GM18499 (cell line): ENCODE data around the gene RHEBL1.
"Not testable (repeated sequence)": the region's sequence is repeated elsewhere in the genome, so short reads cannot be mapped to it uniquely, and the experiment has no call there.

Experiments used
- ATAC-seq: cut with Tn5 transposase; IDR thresholded peaks from one replicate; pipeline ENCODE4 v1.9.1; 2021; ENCODE audit warnings: moderate number of reproducible peaks; ENCODE audit not compliant: insufficient read depth, unreplicated experiment

The RHEBL1 gene

DNA sequence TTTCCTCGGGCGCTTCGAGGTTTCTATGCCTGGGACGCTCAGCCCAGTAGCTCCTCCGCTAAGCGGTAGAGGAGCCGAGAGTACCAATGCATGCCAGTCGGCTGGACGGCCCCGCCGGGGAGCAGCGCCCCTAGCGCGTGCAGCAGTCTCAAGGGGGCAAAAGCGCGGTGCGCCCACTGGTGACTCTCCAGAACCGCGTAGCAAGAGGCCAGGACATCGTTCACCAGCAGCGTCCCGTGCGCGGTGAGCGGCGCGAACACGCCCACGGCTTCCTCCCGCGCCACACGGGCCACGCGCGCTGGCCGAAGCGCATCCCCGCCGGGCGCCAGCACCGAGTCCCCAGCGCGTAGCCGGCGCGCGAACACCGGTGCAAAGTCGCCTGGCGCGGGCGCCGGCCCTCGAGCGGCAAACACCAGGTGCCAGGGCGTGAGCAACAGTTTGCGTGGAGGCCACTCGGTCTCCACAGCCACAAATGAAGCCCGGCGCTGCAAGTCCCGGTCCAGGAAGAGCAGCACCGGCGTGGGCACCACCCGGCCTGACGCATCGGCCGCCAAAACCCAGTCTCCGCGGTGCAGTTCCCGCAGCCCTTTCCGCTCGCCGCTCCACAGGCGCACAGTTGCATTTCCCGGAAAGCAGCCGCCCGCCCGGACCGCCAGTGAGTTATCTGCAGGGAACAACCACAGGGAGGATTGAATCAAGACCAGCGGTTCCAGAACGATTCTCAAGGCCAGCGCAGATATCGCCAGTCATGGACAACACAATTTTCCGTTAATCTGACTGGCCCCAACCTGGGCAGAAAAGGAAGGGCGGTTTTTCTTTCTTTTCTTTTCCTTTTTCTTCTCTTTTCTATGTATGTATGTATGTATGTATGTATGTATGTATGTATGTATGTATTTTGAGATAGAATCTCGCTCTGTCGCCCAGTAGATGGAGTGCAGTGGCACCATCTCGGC is 20.3 kb upstream of the RHEBL1 start:
- no peak for ATAC-seq

DNA sequence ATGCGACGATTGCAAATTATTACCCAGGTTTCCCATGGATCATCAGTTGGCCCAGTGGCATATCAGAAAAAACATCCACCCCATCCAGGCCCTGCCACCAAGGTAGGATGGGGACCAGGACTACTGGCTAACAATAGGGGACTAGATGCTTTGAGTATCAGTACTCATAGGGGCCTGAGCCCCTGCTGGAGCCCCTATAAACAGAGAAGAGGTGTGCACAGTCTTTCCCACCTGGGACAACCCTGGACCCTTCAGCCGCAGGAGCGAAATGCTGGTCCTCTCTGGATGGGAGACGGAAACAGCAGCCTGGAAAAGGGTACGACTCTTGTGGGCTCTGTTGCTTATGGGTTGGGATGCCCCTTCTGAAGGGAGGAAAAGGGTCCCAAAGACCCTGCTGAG is 19.2 kb upstream of the RHEBL1 start:
- no peak for ATAC-seq

DNA sequence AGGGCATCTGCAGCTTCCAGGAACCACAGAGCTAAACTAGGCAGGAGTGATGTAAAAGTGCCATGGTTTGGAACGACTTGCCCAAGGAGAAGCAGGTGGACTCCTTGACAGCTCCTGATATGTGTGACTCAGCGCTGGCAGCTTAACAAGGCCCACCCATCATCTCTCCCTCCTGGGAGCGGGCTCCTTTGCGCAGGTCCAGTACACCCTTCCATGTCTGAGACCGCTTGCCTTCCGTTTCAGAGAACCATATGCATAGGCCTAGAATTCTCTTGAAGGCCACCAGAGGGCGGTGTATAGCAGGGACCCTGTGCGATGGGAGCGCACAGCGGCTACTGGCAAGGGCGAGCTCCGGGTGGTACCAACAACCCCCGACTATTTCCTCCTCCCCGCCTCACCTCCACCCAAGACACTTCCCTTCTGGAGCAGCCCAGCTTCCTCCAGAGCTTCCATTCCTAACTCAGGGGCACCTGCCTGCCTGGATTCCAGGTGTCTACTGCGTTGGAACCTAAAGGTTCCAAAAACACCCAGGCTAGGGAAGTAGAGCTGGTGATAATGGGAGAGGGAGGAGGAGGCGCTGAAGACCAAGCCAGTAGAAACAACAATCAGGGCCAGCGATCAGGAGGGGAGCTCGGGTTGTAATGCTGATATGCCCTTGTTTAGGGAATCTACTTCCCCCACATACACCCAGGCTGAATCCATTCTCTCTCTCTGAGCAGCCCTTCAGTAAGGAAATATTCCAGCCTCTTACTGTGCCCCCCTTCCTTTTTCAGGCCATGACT is 18.6 kb upstream of the RHEBL1 start:
- ATAC-seq = no peak

DNA sequence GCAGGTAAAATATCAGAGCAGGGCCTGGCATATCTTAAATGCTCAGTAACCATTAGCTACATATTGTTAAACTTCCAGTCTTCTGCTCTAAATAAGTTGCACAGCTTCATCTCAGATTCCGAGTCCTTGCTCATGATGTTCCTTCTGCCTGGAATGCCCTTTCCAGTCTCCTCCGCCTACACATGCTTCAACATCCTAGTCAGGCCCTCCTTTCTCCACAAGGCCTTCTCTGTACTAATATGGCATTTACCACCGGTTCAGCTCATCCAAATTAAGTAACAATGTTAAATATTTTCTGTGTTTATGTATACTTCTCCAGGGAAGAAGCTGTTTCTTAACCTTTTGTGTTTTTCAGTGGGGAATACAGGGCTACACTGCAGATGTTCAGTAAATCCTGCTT is 16.3 kb upstream of the RHEBL1 start:
- ATAC-seq = no peak

DNA sequence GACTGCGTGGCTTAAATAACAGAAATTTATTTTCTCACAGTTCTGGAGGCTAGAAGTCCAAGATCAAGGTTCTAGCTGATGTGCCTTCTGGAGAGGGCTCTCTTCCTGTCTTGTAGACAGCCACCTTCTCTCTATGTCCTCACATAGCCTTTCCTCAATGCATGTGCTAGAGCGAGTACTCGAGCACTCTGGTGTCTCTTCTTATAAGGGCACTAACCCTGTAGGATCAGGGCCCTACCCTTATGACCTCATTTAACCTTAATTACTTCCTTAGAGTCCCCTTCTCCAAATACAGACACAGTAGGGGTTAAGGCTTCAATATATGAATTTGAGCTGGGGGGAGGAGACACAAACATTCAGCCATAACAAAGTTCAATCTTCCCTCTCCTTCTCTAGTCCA is 14.7 kb upstream of the RHEBL1 start:
- ATAC-seq = no peak

DNA sequence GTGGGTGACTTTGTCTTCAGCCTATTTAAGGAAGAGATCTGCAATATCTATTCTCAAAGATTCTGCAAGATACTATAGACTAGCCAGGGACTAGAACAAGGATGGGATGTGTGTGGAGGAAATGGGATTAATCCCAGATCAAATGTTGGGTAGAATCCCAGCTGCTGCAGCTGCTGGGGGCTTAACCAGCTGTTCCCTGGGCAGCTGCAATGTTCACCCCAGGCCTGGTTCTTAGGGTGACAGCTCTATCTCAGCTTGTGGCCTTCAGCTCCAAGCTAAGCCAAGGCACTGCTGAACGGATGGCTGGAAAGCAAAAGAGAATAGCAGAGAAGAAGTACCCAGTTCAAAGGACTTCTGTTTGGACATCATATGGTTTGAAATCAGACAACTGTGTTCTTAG is 10.0 kb upstream of the RHEBL1 start:
- no peak for ATAC-seq

DNA sequence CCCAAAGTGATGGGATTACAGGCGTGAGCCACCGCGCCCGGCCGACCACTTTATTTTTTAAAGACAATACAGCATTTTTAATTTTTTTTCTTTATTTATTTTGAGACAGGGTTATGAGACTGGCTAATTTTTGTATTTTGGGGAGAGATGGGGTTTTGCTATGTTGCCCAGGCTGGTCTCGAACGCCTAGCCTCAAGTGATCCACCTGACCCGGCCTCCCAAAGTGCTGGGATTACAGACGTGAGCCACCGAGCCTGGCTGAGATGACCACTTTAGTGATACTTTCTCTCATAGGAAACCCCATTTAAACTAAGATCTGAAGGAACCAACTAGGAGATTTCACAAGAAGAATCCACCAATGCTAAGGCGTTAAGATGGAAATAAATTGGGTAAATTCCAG is 1.2 kb upstream of the RHEBL1 start:
- no peak for ATAC-seq

DNA sequence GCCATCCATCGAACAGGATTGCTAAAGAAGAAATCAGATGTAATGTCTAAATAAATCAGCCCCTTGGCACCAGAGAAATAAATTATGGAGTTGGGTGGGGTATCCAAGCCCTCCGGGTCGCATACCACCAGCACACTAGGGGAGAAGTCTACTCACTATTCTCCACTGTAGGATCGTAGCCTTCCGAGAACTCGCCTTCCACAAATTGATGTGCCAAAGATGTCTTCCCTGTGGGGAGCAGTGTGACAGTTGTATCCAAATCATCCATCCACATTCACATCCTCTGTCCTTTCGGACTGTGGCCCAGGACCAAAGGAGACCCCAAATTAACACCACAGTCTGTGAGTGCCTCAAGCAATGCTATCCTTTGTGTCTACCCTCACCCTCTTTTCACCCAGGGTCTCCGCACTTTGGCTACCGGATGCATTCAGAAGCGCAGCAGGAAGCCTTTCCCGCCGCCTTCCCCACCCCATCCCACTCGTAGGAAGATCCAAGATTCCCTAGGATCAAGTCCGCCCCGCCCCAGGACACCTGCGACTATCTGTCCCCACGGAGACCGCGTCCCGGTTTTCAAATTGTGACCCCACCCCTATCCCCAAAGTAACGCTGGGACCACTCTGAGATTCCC is 786 bp downstream of the RHEBL1 start:
- no peak for ATAC-seq

DNA sequence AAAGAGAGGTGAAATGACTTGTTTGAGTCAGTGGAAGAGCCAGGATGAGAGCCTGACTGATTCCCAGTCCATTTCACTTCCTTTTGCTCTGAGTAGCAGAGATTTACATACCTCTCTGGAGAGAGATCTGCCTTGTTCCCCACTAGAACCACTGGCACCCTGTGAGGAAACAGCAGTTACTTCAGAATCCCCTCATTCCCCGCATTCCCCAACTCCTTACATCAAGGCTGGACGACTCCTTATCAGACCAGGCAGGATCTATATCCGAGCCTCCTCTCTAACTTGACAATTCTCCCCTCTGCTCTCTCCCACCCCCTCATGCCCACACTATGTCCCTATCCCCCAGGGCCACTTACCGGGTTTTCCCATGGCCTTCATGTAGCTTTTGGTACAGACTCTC is 3.7 kb downstream of the RHEBL1 start:
- no peak for ATAC-seq

DNA sequence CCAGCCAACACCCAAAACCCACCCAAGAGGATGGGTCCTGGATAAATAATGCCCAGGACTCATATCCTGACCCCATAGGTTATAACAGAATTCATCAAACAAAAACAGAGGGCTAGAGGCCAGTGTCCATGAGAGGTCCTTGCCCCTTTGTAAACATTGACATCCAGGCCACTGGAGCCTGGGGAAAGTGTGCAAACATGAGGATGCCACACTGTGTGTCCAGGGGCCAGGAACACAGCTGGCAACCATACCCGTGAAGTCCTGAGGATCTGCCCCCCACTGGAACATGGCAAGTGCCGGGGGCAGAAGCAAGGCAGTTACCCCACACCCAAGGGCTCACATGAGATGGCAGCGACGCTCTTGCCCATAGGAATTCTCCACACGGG is 5.0 kb downstream of the RHEBL1 start:
- no peak for ATAC-seq

DNA sequence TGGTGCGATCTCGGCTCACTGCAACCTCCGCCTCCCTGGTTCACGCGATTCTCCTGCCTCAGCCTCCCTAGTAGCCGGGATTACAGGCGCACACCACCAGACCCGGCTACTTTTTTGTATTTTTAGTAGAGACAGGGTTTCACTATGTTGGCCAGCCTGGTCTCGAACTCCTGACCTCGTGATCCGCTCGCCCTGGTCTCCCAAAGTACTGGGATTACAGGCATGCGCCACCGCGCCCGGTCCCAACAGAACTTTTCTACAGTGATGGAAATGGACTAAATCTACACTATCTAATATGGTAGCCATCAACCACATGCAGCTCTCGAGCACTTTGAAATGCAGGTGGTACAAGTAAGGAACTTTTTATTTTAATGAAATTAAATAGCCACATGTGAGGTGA is 7.9 kb downstream of the RHEBL1 start:
- not testable (repeated sequence) for ATAC-seq

DNA sequence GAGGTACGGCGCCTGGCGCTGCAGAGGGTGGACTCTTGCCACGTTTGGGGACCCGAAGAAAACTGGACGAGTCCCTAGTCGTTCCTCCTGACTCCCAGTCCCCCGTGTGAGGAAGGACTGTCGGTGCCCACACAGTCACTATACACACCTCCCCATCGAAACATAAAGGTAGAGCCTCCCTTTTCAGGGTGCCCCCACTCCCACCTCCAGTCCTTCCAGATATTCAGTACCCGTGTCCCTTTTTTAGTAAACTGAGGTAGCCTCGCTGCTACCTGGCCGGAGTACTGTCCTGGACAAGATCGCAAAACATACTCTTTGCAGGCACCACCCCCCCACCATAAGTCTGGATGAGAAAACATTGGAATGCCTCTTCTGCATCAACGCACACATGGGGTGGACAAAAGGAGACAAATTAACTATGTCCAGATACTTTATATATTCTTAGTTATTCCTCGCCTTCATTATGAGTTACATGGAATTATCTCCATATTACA is 8.6 kb downstream of the RHEBL1 start:
- ATAC-seq = no peak

DNA sequence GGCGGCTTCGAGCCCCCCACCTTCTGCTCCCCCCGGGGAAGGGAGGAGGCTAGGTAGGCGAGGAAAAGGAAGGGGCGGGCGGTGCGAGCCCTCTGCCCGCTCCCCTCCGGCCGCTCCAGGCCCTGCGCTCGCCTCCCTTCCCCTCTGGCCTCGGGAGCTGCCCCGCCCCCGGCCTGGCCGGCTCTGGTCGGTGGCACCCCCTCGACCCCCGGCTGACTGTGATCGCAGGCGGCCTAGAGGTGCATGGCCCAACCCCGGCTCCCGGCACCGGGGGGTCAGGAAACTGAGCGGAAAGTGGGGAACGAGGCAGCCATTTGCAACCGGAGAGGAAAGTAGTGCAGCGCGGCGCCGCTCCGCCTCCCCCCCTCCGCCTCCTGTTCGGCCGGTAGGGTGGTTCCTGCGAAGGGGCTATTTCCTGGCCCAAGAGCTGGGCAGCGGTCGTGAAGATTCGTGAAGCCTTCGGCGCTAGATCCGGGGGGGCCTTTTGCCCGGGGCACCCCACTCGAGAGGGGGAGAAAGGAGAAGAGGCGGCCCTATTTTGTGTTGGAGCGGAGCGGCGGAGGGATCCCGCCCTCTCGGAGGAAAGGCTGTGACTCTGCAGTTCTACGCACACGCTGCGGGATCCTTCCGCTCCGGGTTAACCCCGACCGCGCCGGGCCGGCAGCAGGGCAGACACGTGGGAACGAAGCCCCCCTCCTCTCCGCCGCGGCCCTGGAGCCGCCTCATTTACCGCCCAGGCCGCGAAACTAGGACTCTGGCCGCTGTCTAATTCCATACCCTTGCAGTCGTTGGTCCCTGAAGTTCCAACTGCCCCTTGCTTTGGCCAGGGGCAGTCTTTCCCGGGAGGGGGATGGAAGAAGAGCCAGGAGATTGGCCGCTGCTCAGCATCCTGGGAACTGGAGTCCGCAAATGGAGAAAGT is 9.3 kb downstream of the RHEBL1 start, which contains the start of gene KMT2D:
TSS of gene KMT2D (minus strand) at position 558 of the 920 bp plus-strand sequence. CDS start 5,470 bp downstream, outside the sequence.
- ATAC-seq = no peak

DNA sequence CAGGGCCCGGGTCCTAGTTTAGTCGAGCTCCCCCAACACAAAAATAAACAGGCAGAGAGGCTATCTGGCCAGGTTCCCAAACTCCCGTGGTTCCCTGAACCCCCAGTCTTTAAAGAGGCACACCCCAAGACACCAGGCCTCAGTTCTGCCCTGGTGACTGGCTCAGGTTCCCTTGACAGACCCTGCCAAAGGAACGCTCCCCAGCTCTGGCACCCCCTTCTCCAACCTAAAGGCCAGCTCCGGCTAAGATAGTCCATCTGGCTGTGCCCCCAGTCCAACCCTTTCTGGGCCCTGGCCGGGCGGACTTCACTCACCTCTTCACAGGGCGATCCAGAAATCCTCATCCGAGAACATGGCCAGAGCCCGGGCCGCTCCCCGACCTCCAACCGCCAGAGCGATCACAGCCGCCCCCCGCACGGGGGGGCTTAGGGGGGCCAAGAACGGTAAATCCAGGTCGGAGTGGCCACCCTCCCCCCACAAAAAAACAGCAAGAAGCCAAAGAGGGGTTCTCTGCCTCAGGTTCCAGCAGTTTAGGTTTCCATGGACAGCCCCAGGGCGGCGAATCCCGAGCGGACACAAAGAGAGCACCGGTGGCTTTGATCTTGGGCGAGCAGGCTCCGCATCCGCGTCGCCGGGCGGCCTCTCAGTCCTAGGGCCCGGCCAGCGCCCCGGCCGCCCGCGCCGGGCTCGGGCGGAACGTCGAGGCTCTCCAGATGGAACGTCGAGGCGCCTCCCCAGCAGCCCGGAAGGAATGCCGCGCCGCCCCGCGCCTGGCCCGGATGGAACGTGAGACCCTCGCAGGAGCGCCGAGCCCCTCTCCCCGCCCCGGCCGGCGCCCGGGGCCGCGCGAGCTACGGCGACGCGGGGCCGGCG is 10.2 kb downstream of the RHEBL1 start:
- ATAC-seq = no peak

DNA sequence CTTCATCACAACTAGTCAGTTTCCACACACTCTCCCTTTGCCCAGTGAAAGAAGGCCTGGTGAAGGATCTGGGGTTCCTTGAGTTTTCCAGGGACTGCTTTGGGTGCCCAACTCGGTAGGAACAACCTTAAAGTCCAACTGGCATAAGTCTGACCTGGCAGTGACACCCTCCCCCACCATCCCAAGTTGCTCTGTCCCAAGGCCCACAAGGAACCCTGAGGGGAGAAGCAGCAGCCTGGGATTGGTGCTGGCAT is 10.8 kb downstream of the RHEBL1 start:
- no peak for ATAC-seq

DNA sequence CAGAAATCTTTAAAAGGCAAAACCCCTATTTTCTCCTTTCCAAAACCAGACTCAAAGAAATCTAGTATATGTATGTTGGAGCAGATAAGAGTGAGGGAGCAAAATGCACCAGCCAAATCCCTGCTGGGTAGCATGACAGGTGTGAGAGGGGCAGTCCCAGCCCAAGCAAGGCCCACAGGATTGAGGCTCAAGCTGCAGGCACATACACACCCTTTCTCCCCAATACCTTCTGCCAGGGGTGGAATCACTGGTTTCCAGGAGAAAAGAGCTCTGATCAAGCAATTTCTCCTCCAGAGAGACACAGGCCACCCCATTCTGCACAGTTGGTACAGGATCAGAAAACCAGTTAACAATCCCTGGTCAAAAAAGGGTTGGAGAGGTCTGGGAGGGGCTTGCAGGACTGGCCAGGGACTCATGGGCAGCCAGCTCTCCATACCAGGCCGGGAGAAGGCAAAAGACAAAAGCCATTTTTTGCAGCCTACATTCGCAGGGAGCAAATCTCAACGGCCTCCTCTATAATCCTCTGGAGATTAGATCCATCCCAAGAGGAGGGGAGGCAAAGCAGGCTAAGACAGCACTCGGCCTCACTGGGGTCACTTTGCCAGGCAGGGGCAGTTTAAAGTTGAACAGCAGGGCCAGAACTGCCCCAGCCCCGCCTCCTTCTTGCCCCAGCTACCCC is 11.3 kb downstream of the RHEBL1 start:
- no peak for ATAC-seq

DNA sequence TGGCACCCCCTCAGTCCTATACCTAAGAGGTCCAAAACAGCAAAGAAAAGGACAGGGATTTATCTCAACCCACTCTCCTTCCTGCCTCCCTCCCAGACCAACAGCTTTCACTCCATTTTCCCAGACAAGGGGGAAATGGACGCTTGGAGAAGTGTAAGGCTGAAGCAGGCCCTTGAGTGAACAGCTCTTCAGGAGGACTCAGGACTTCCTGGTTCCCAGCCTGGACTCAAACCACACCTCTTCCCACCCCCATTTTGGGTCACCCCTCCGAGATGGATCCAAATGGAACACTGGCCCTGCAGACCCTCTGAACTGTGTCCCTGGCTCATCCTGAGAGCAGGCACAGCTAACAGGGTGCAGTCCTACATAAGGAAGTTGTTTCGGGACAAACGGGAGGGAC is 11.9 kb downstream of the RHEBL1 start:
- no peak for ATAC-seq

DNA sequence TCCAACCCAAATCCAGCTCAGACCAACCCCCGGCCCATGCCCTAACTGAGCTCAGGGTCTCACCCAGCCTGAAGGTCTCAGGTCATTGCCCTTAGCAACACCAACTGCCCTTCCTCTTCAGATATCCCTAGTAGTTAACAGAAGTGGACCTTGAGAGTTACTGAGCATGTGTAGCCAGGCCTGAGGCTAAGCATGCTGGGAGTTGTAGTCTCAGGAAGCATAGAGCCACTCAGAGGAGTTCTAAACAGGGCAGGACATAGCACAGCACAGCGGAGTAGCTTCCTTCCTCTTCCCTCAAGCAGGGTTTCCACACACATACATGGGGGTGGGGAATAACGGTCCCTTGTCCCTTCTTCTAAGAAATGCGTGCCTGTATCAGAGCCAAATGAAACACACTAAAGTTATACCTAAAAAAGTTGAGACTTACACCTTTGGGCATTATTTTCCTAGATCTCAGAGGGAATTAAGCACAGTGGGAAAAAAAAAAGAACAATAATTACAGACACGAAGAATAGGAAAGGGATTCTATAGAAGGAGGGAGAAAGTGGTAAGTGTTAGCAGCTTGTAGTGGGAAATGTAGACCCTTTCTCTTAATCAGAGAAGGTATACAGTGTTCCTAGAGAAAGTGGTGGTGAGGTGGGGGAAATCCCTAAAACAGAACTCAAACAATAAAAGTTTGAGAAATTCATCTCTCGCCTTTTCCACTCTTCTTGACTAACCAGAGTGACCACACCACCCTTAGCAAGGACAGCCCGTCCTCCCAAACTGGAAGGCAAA is 13.6 kb downstream of the RHEBL1 start:
- ATAC-seq = peak; percentile 66
